LNCaP clone FGC (cell line): ENCODE results near the gene PRKAG2.

Experiments
- DNase-seq: peaks from one replicate; pipeline ENCODE4 v3.0.0-alpha.2; 2011; ENCODE audit warnings: low read depth
- H3K4me3 ChIP-seq: 2 replicates; pipeline ENCODE4 v1.5.1; 2011; ENCODE audit warnings: mild to moderate bottlenecking, low read depth, low read length, control low read depth
- TF ChIP-seq, protein P1 (sequence below): IDR thresholded peaks from 2 replicates; pipeline ENCODE4 v1.5.1; 2012; ENCODE audit warnings: mild to moderate bottlenecking; ENCODE audit not compliant: control insufficient read depth, insufficient read depth; ENCODE audit errors: extremely low read depth

The PRKAG2 gene

GRCh38 chr7:151676759-151677158 lies 200.2 kb downstream of the PRKAG2 start:
- TF ChIP-seq, protein P1, sequence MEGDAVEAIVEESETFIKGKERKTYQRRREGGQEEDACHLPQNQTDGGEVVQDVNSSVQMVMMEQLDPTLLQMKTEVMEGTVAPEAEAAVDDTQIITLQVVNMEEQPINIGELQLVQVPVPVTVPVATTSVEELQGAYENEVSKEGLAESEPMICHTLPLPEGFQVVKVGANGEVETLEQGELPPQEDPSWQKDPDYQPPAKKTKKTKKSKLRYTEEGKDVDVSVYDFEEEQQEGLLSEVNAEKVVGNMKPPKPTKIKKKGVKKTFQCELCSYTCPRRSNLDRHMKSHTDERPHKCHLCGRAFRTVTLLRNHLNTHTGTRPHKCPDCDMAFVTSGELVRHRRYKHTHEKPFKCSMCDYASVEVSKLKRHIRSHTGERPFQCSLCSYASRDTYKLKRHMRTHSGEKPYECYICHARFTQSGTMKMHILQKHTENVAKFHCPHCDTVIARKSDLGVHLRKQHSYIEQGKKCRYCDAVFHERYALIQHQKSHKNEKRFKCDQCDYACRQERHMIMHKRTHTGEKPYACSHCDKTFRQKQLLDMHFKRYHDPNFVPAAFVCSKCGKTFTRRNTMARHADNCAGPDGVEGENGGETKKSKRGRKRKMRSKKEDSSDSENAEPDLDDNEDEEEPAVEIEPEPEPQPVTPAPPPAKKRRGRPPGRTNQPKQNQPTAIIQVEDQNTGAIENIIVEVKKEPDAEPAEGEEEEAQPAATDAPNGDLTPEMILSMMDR: no peak
- no peak for DNase-seq
- H3K4me3 ChIP-seq: no peak overlapping the region

- TF ChIP-seq, protein P1: no peak
- DNase-seq: no peak
- no peak overlapping the region for H3K4me3 ChIP-seq
Measured at GRCh38 chr7:151675196-151675920, 201.6 kb downstream of the PRKAG2 start.

GRCh38 chr7:151674161-151674920 lies 202.6 kb downstream of the PRKAG2 start:
- no peak for DNase-seq
- no peak overlapping the region for H3K4me3 ChIP-seq
- TF ChIP-seq, protein P1: no peak

DNA sequence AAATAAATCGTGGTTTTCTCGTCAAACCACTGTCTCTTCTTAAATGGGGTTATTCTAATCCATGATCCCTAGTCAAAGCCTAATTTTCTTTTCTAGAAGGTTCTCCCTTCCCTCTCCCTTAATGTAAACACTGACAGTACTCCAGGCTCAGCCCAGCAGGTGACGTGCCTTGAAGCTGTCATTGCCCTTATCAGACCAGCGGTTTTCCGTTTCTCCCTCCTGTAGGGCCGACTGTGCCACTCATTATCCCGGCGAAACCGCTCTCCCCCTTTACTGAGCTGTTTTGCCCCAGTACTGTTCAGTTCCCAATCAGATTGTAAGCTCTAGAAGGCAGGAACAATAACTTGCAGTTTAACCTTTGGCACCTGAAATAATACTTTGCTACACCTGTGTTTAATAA lies 203.7 kb downstream of the PRKAG2 start:
- TF ChIP-seq, protein P1: no peak
- DNase-seq: no peak
- no peak overlapping the region for H3K4me3 ChIP-seq

GRCh38 chr7:151672716-151673115 lies 204.2 kb downstream of the PRKAG2 start:
- TF ChIP-seq, protein P1: no peak
- H3K4me3 ChIP-seq: no peak overlapping the region
- DNase-seq: no peak

DNA sequence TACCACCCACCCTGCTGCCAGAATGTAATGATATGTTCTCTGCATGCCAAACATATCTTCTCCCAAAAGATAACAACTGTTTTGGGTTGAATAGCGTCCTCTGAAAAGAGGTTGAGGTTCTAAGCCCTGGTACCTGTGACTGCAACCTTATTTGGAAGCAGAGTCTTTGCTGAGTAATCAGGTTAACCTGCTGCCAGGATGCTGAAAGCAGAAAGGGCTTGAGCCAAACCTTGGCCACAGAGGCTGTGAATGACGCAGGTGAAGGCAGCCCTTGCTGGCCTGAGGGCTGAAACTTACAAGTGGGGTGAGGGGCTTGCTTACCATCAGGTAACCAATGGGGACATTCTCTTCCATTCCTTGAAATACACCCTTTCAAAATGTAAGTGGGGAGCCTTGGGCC lies 205.4 kb downstream of the PRKAG2 start:
- TF ChIP-seq, protein P1: no peak
- peak; percentile 28 for DNase-seq

More for the DNA sequence above, 205.4 kb downstream of the PRKAG2 start:
- H3K4me3 ChIP-seq: no peak overlapping the region
